Ishikawa (cell line): ENCODE results near the gene TMPRSS15.

Source experiments
- CEBPB ChIP-seq: IDR thresholded peaks from 2 replicates; pipeline ENCODE4 v1.6.1; 2012
- CREB1 ChIP-seq: IDR thresholded peaks from 2 replicates; pipeline ENCODE4 v1.6.1; 2012; ENCODE audit warnings: low read depth
- EGR1 ChIP-seq: IDR thresholded peaks from 2 replicates; pipeline ENCODE4 v1.6.1; 2012
- EP300 ChIP-seq: IDR thresholded peaks from 2 replicates; pipeline ENCODE4 v1.6.1; 2012; ENCODE audit warnings: borderline replicate concordance
- FOXM1 ChIP-seq: IDR thresholded peaks from 2 replicates; pipeline ENCODE4 v1.6.1; 2012; ENCODE audit warnings: low read depth, borderline replicate concordance
- MAX ChIP-seq: IDR thresholded peaks from 2 replicates; pipeline ENCODE4 v1.6.1; 2012
- NFIC ChIP-seq: IDR thresholded peaks from 2 replicates; pipeline ENCODE4 v1.6.1; 2012
- RAD21 ChIP-seq: IDR thresholded peaks from 2 replicates; pipeline ENCODE4 v1.6.1; 2012; ENCODE audit warnings: low read depth
- REST ChIP-seq: IDR thresholded peaks from 2 replicates; pipeline ENCODE4 v1.6.1; 2012; ENCODE audit warnings: low read depth, mild to moderate bottlenecking
- TAF1 ChIP-seq: IDR thresholded peaks from 2 replicates; pipeline ENCODE4 v1.6.1; 2012; ENCODE audit warnings: low read depth, mild to moderate bottlenecking
- TCF12 ChIP-seq: IDR thresholded peaks from 2 replicates; pipeline ENCODE4 v1.6.1; 2012; ENCODE audit warnings: low read depth
- TEAD4 ChIP-seq: IDR thresholded peaks from 2 replicates; pipeline ENCODE4 v1.6.1; 2012
- USF1 ChIP-seq: IDR thresholded peaks from 2 replicates; pipeline ENCODE4 v1.6.1; 2012
- YY1 ChIP-seq: IDR thresholded peaks from 2 replicates; pipeline ENCODE4 v1.6.1; 2012; ENCODE audit warnings: low read depth
- ZBTB7A ChIP-seq: IDR thresholded peaks from 2 replicates; pipeline ENCODE4 v1.6.1; 2012; ENCODE audit warnings: low read depth

The TMPRSS15 gene

GRCh38 chr21:18274370-18274769, 129.2 kb downstream of the TMPRSS15 start:
- TF ChIP-seq REST, result no peak
- TF ChIP-seq CEBPB, result no peak
- TF ChIP-seq RAD21, result no peak
- no peak for TF ChIP-seq ZBTB7A
- no peak for TF ChIP-seq EGR1
- no peak for TF ChIP-seq TCF12
- no peak for TF ChIP-seq TEAD4

GRCh38 chr21:18273400-18273799, 130.2 kb downstream of the TMPRSS15 start:
- no peak for TF ChIP-seq TEAD4
- no peak for TF ChIP-seq ZBTB7A
- no peak for TF ChIP-seq NFIC
- TF ChIP-seq USF1, result no peak
- TF ChIP-seq EGR1, result no peak
- TF ChIP-seq TCF12, result no peak
- no peak for TF ChIP-seq YY1
- TF ChIP-seq TAF1, result no peak
- no peak for TF ChIP-seq EP300
- TF ChIP-seq CREB1, result no peak
- no peak for TF ChIP-seq REST
- TF ChIP-seq RAD21, result no peak
- no peak for TF ChIP-seq MAX
- no peak for TF ChIP-seq CEBPB
- TF ChIP-seq FOXM1, result no peak

GRCh38 chr21:18269856-18270255, 133.7 kb downstream of the TMPRSS15 start:
- no peak for TF ChIP-seq REST

GRCh38 chr21:18268906-18269305, 134.7 kb downstream of the TMPRSS15 start:
- TF ChIP-seq FOXM1 (no peak), CREB1 (no peak)

GRCh38 chr21:18267496-18267895, 136.1 kb downstream of the TMPRSS15 start:
- TF ChIP-seq FOXM1 (no peak), REST (no peak), YY1 (no peak), USF1 (no peak), TCF12 (no peak), TAF1 (no peak)
